ENCODE data around the gene PADI3. TPM values are rescaled to one million over a fixed set of nuclear protein-coding genes. Genes with fewer than 3 reads are reported as not detected.

Gene PADI3
- total and polyA plus RNA-seq, 2 experiments from 2014 or later, result 0.37 to 0.80 TPM

DNA sequence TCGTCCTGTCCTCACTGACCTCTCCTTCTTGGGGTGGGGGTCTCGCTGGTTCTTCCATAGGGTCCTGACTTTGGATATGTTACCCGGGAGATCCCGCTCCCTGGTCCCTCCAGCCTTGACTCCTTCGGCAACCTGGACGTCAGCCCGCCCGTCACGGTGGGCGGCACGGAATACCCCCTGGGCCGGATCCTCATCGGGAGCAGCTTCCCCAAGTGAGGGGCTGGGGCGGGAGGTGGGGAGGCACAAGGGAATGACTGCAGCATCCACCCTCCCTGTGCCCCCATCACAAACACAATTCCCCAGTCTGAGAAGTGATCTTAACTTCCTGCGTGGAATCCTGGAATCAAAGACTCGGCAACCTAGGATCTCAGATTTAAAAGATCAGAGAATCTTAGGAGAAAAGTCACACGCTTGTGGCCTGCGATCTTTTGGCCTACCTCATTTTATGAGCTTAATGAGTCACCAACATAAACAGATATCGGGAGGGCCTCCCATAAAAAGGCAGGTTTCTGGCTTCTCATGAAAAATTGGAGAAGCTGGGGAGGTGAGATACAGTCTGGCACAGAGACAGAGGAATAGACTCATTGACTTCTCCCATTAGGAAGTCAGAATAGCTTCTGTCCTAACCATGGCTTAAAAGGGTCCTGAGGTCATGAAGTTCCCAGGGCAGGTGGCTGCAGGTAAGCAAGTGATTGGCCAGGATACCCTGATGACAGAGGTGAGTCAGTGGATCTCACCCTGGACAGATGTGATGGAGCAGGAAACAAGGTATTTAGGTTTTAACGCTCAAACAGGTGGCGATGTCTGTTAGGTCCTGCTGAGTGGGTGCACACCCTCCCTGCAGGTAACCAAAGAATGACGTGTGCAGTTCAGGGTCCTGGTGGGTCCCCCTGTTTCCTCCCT lies 15.9 kb upstream of the PADI3 start:
- Histone ChIP-seq H3K4me3 (no peak overlapping the region), H4K20me1 (replicated peaks; ENCODE audit: insufficient read depth) (no peaks in the 10 kb centered on the region), H3K27me3 (ENCODE audit: insufficient read depth) (no peaks in the 10 kb centered on the region), H3K4me1 (ENCODE audit: insufficient read depth) (0 out of 2 replicates have a peak, but pooled peaks cover 6% of the 10 kb centered on the region), H3K36me3 (ENCODE audit: insufficient read depth) (no peaks in the 10 kb centered on the region), H3K9me2 (ENCODE audit: insufficient read depth) (no peaks in the 10 kb centered on the region), H3K4me2 (no peak overlapping the region), H3K27ac (ENCODE audit: low read depth) (no peak overlapping the region), H2AFZ (no peak overlapping the region), H3F3A (replicated peaks; ENCODE audit: low read depth) (no peaks in the 10 kb centered on the region), H3K79me2 (replicated peaks; ENCODE audit: insufficient read depth) (no peaks in the 10 kb centered on the region)
- H3K27ac Mint-ChIP-seq, result no peak overlapping the region
- TF ChIP-seq ZNF114 (CRISPR knock-in tag; IDR thresholded peaks at IDR 0.05) (no peak), POLR2AphosphoS5 (IDR thresholded peaks at IDR 0.05; ENCODE audit: low read depth) (no peak), EZH2phosphoT487 (IDR thresholded peaks at IDR 0.05; ENCODE audit: unreplicated experiment) (no peak), JUNB (IDR thresholded peaks at IDR 0.05; ENCODE audit: unreplicated experiment) (no peak), NANOG (IDR thresholded peaks at IDR 0.05; ENCODE audit: borderline replicate concordance) (no peak), EZH2 (IDR thresholded peaks at IDR 0.05; ENCODE audit: low read depth, unreplicated experiment) (no peak), ZNF331 (CRISPR knock-in tag; IDR thresholded peaks at IDR 0.05; ENCODE audit: low read depth) (no peak), CREB1 (CRISPR knock-in tag; IDR thresholded peaks at IDR 0.05; ENCODE audit: low read depth) (no peak), STAT1 (IDR thresholded peaks at IDR 0.05; ENCODE audit: unreplicated experiment) (no peak)
- TF ChIP-seq, protein P1, sequence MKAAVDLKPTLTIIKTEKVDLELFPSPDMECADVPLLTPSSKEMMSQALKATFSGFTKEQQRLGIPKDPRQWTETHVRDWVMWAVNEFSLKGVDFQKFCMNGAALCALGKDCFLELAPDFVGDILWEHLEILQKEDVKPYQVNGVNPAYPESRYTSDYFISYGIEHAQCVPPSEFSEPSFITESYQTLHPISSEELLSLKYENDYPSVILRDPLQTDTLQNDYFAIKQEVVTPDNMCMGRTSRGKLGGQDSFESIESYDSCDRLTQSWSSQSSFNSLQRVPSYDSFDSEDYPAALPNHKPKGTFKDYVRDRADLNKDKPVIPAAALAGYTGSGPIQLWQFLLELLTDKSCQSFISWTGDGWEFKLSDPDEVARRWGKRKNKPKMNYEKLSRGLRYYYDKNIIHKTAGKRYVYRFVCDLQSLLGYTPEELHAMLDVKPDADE (IDR thresholded peaks at IDR 0.05), result no peak
- TF ChIP-seq, protein P2, sequence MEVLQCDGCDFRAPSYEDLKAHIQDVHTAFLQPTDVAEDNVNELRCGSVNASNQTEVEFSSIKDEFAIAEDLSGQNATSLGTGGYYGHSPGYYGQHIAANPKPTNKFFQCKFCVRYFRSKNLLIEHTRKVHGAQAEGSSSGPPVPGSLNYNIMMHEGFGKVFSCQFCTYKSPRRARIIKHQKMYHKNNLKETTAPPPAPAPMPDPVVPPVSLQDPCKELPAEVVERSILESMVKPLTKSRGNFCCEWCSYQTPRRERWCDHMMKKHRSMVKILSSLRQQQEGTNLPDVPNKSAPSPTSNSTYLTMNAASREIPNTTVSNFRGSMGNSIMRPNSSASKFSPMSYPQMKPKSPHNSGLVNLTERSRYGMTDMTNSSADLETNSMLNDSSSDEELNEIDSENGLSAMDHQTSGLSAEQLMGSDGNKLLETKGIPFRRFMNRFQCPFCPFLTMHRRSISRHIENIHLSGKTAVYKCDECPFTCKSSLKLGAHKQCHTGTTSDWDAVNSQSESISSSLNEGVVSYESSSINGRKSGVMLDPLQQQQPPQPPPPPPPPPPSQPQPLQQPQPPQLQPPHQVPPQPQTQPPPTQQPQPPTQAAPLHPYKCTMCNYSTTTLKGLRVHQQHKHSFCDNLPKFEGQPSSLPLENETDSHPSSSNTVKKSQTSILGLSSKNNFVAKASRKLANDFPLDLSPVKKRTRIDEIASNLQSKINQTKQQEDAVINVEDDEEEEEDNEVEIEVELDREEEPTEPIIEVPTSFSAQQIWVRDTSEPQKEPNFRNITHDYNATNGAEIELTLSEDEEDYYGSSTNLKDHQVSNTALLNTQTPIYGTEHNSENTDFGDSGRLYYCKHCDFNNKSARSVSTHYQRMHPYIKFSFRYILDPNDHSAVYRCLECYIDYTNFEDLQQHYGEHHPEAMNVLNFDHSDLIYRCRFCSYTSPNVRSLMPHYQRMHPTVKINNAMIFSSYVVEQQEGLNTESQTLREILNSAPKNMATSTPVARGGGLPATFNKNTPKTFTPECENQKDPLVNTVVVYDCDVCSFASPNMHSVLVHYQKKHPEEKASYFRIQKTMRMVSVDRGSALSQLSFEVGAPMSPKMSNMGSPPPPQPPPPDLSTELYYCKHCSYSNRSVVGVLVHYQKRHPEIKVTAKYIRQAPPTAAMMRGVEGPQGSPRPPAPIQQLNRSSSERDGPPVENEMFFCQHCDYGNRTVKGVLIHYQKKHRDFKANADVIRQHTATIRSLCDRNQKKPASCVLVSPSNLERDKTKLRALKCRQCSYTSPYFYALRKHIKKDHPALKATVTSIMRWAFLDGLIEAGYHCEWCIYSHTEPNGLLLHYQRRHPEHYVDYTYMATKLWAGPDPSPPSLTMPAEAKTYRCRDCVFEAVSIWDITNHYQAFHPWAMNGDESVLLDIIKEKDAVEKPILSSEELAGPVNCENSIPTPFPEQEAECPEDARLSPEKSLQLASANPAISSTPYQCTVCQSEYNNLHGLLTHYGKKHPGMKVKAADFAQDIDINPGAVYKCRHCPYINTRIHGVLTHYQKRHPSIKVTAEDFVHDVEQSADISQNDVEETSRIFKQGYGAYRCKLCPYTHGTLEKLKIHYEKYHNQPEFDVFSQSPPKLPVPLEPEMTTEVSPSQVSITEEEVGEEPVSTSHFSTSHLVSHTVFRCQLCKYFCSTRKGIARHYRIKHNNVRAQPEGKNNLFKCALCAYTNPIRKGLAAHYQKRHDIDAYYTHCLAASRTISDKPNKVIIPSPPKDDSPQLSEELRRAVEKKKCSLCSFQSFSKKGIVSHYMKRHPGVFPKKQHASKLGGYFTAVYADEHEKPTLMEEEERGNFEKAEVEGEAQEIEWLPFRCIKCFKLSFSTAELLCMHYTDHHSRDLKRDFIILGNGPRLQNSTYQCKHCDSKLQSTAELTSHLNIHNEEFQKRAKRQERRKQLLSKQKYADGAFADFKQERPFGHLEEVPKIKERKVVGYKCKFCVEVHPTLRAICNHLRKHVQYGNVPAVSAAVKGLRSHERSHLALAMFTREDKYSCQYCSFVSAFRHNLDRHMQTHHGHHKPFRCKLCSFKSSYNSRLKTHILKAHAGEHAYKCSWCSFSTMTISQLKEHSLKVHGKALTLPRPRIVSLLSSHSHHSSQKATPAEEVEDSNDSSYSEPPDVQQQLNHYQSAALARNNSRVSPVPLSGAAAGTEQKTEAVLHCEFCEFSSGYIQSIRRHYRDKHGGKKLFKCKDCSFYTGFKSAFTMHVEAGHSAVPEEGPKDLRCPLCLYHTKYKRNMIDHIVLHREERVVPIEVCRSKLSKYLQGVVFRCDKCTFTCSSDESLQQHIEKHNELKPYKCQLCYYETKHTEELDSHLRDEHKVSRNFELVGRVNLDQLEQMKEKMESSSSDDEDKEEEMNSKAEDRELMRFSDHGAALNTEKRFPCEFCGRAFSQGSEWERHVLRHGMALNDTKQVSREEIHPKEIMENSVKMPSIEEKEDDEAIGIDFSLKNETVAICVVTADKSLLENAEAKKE (CRISPR knock-in tag; IDR thresholded peaks at IDR 0.05), result no peak
- TF ChIP-seq, protein P3, sequence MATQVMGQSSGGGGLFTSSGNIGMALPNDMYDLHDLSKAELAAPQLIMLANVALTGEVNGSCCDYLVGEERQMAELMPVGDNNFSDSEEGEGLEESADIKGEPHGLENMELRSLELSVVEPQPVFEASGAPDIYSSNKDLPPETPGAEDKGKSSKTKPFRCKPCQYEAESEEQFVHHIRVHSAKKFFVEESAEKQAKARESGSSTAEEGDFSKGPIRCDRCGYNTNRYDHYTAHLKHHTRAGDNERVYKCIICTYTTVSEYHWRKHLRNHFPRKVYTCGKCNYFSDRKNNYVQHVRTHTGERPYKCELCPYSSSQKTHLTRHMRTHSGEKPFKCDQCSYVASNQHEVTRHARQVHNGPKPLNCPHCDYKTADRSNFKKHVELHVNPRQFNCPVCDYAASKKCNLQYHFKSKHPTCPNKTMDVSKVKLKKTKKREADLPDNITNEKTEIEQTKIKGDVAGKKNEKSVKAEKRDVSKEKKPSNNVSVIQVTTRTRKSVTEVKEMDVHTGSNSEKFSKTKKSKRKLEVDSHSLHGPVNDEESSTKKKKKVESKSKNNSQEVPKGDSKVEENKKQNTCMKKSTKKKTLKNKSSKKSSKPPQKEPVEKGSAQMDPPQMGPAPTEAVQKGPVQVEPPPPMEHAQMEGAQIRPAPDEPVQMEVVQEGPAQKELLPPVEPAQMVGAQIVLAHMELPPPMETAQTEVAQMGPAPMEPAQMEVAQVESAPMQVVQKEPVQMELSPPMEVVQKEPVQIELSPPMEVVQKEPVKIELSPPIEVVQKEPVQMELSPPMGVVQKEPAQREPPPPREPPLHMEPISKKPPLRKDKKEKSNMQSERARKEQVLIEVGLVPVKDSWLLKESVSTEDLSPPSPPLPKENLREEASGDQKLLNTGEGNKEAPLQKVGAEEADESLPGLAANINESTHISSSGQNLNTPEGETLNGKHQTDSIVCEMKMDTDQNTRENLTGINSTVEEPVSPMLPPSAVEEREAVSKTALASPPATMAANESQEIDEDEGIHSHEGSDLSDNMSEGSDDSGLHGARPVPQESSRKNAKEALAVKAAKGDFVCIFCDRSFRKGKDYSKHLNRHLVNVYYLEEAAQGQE (IDR thresholded peaks at IDR 0.05; ENCODE audit: unreplicated experiment), result no peak
- TF ChIP-seq, protein P4, sequence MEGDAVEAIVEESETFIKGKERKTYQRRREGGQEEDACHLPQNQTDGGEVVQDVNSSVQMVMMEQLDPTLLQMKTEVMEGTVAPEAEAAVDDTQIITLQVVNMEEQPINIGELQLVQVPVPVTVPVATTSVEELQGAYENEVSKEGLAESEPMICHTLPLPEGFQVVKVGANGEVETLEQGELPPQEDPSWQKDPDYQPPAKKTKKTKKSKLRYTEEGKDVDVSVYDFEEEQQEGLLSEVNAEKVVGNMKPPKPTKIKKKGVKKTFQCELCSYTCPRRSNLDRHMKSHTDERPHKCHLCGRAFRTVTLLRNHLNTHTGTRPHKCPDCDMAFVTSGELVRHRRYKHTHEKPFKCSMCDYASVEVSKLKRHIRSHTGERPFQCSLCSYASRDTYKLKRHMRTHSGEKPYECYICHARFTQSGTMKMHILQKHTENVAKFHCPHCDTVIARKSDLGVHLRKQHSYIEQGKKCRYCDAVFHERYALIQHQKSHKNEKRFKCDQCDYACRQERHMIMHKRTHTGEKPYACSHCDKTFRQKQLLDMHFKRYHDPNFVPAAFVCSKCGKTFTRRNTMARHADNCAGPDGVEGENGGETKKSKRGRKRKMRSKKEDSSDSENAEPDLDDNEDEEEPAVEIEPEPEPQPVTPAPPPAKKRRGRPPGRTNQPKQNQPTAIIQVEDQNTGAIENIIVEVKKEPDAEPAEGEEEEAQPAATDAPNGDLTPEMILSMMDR (conservative IDR thresholded peaks at IDR 0.05; ENCODE audit: low read depth in 2 of 2), result no peak
- peaks cover 28% of the 10 kb centered on the region for H3K27me3 Mint-ChIP-seq (ENCODE audit: insufficient read depth, low read depth, poor library complexity)
- H3K4me1 Mint-ChIP-seq, result peaks cover 5% of the 10 kb centered on the region
- DNase-seq (ENCODE audit: low spot score) (no peak), ATAC-seq (no peak)
- no peak overlapping the region for H3K4me3 Mint-ChIP-seq
- no peaks in the 10 kb centered on the region for H3K9me3 Mint-ChIP-seq
- no peaks in the 10 kb centered on the region for H3K36me3 Mint-ChIP-seq (ENCODE audit: low read depth)

Data from GM23338 (cell line).